PC-9 (cell line): ENCODE data around the gene EWSR1. TPM values are rescaled to one million over a fixed set of nuclear protein-coding genes. Genes with fewer than 3 reads are reported as not detected.

Experiments
- BruUV-seq: library from RNA; stranded (reverse); fragments of 400-500 nt; replicated peaks from 2 replicates; lab custom pipeline; 2021; lab: Mats Ljungman, UMichigan
- CTCF ChIA-PET: fragments of 300-600 bp; sonication (Branson Sonifier 250); formaldehyde crosslinking; loops from one replicate; lab custom pipeline; 2022; ENCODE audit warnings: antibody characterized with exemption; lab: Charles Lee
- POLR2A ChIA-PET: fragments of 300-600 bp; sonication (Branson Sonifier 250); formaldehyde crosslinking; loops from one replicate; lab custom pipeline; 2022; ENCODE audit warnings: antibody characterized with exemption; ENCODE audit not compliant: unreplicated experiment; lab: Charles Lee
- DNase-seq, 2 experiments: peaks; one replicate each; pipeline versions ENCODE4 v3.0.0 to v3.0.0-alpha.2; 2015 to 2022; ENCODE audit warnings: mixed read lengths in 1 of 2
- H2AFZ ChIP-seq: fragments of 200-600 bp; sonication (generic); 2 replicates; pipeline ENCODE4 v1.8.1; 2017; ENCODE audit warnings: antibody characterized with exemption
- H3F3A ChIP-seq: fragments of 200-600 bp; sonication (generic); 2 replicates; pipeline ENCODE4 v1.8.1; 2017; ENCODE audit warnings: antibody characterized with exemption, mild to moderate bottlenecking, low read depth; ENCODE audit not compliant: insufficient read depth
- H3K27ac ChIP-seq: fragments of 200-600 bp; sonication (generic); 2 replicates; pipeline ENCODE4 v1.6.1; 2016; ENCODE audit warnings: mixed run types
- H3K27me3 ChIP-seq: fragments of 200-600 bp; sonication (generic); 2 replicates; pipeline ENCODE4 v1.6.1; 2016; ENCODE audit warnings: low read depth, mixed run types; ENCODE audit not compliant: insufficient read depth
- H3K36me3 ChIP-seq: fragments of 200-600 bp; sonication (generic); 2 replicates; pipeline ENCODE4 v1.6.1; 2016; ENCODE audit warnings: low read depth, mixed run types
- H3K4me1 ChIP-seq: fragments of 200-600 bp; sonication (generic); replicated peaks from 2 replicates; pipeline ENCODE4 v1.6.1; 2016; ENCODE audit warnings: mixed run types; ENCODE audit not compliant: insufficient read depth
- H3K4me2 ChIP-seq: fragments of 200-600 bp; sonication (generic); 2 replicates; pipeline ENCODE4 v1.6.1; 2017; ENCODE audit warnings: mixed run types
- H3K4me3 ChIP-seq: fragments of 200-600 bp; sonication (generic); 2 replicates; pipeline ENCODE4 v1.6.1; 2016; ENCODE audit warnings: mixed run types
- H3K79me2 ChIP-seq: fragments of 200-600 bp; sonication (generic); 2 replicates; pipeline ENCODE4 v1.6.1; 2017; ENCODE audit warnings: low read depth, mixed run types
- H3K9me2 ChIP-seq: fragments of 200-600 bp; sonication (generic); 2 replicates; pipeline ENCODE4 v1.8.1; 2017; ENCODE audit warnings: mild to moderate bottlenecking; ENCODE audit not compliant: insufficient read depth
- H3K9me3 ChIP-seq: fragments of 200-600 bp; sonication (generic); 2 replicates; pipeline ENCODE4 v1.8.1; 2016; ENCODE audit warnings: low read depth; ENCODE audit not compliant: insufficient read depth
- H4K20me1 ChIP-seq: fragments of 200-600 bp; sonication (generic); 2 replicates; pipeline ENCODE4 v1.8.1; 2017; ENCODE audit not compliant: insufficient read depth
- CTCF ChIP-seq: fragments of 200-600 bp; sonication (generic); conservative IDR thresholded peaks from 2 replicates; pipeline ENCODE4 v1.6.1; 2017; ENCODE audit warnings: mixed run types, antibody characterized with exemption, mild to moderate bottlenecking, moderate library complexity
- EZH2 ChIP-seq: fragments of 200-600 bp; sonication (generic); IDR thresholded peaks from 2 replicates; pipeline ENCODE4 v1.8.0; 2017; ENCODE audit warnings: antibody characterized with exemption, low read depth
- intact Hi-C: fragments of 100-400 bp; cut with micrococcal nuclease; formaldehyde crosslinking; loops from one replicate; pipeline ENCODE4 v1.10.0; 2022; ENCODE audit not compliant: unreplicated experiment
- total RNA-seq: library from RNA; stranded (reverse); gene quantifications from 2 replicates; pipeline ENCODE4 v1.2.3, GENCODE V29; 2021

Gene EWSR1
- total RNA-seq, 1 experiment from 2014 or later, result 200 TPM

DNA sequence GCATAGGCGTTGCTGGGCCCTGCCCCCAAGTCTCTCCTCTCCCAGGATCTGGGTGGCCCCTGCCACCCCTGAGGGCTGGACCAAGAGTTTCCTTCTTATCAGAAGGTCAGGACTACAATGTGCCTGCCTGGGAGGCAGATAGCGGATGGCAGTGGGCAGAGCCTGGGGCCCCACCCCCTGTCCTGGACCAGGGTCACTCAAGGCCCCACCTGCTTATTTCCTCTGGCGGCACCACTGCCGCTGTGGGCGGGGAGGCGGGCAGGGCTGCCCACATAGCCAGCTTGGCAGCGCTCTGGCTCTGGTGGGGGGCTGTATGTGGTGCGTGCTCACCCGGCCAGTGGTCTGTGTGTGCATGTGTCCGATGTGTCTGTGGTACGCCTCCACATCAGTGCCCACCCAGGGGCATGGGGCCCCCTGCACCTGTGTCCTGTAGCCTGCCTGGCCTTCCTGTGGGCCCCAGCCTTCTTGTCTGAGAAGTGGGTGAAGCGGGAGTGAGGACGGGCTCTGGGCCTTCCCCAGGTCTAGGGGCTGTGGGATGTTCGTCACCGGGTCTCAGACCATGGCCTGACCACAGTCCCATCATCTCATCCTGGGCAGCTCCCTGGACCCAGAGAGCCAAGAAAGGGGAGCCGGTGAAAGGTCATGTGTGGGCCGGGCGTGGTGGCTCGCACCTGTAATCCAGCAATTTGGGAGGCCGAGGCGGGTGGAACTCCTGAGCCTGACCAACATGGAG is 41.4 kb downstream of the EWSR1 start:
- intact Hi-C loops, result loop anchor here (10.0 kb wide), 1 partner anchor 75 kb away; the partner anchor contains the start of gene AP1B1
- H4K20me1 ChIP-seq, result no peaks in the 10 kb centered on the region
- no peak overlapping the region for H3K4me2 ChIP-seq
- DNase-seq, result no peak
- H3K9me2 ChIP-seq, result no peaks in the 10 kb centered on the region
- H3K27me3 ChIP-seq, result no peaks in the 10 kb centered on the region
- peaks cover 28% of the 10 kb centered on the region for H3K4me1 ChIP-seq
- TF ChIP-seq EZH2 (no peak), CTCF (no peak)
- no peak overlapping the region for H3K27ac ChIP-seq
- BruUV-seq, result no TSS peak
- H3F3A ChIP-seq, result peaks cover 26% of the 10 kb centered on the region; the same call in 1 of the 2 replicates
- CTCF ChIA-PET, result interaction anchor here (0.6 kb wide), 1 partner anchor 47 kb away, joined by 10 read pairs; no protein-coding TSS in a partner anchor
- POLR2A ChIA-PET, result no interaction called here
- no peak overlapping the region for H2AFZ ChIP-seq
- 0 out of 2 replicates have a peak, but pooled peaks cover 7% of the 10 kb centered on the region for H3K79me2 ChIP-seq
- H3K4me3 ChIP-seq, result no peak overlapping the region
- no peaks in the 10 kb centered on the region for H3K9me3 ChIP-seq
- no peaks in the 10 kb centered on the region for H3K36me3 ChIP-seq

- H3K9me2 ChIP-seq, result no peaks in the 10 kb centered on the region
- no peak for DNase-seq
- BruUV-seq, result no TSS peak
- intact Hi-C loops, result no loop called here
- no peak overlapping the region for H2AFZ ChIP-seq
- CTCF ChIA-PET, result interaction anchor here (0.6 kb wide), 1 partner anchor 48 kb away, joined by 10 read pairs; no protein-coding TSS in a partner anchor
- H3K27ac ChIP-seq, result no peak overlapping the region
- POLR2A ChIA-PET, result interaction anchor here (0.7 kb wide), 1 partner anchor 34 kb away, joined by 3 read pairs; no protein-coding TSS in a partner anchor
- H3K4me1 ChIP-seq, result peaks cover 28% of the 10 kb centered on the region
- TF ChIP-seq CTCF (no peak), EZH2 (no peak)
- H3K4me2 ChIP-seq, result peak overlapping the region; percentile 37; the same call in 1 of the 2 replicates
- H3F3A ChIP-seq, result peaks cover 24% of the 10 kb centered on the region; the same call in 1 of the 2 replicates
- no peaks in the 10 kb centered on the region for H3K9me3 ChIP-seq
- H3K4me3 ChIP-seq, result no peak overlapping the region
- H3K27me3 ChIP-seq, result no peaks in the 10 kb centered on the region
- H3K79me2 ChIP-seq, result 0 out of 2 replicates have a peak, but pooled peaks cover 7% of the 10 kb centered on the region
- no peaks in the 10 kb centered on the region for H4K20me1 ChIP-seq
- no peaks in the 10 kb centered on the region for H3K36me3 ChIP-seq
Observed at GRCh38 chr22:29310065-29310862, 42.2 kb downstream of the EWSR1 start.

GRCh38 chr22:29310863-29311339 is 42.8 kb downstream of the EWSR1 start:
- no TSS peak for BruUV-seq
- H3K4me3 ChIP-seq, result no peak overlapping the region
- no peak overlapping the region for H2AFZ ChIP-seq
- CTCF ChIA-PET, result no interaction called here
- H4K20me1 ChIP-seq, result no peaks in the 10 kb centered on the region
- H3K27ac ChIP-seq, result no peak overlapping the region
- POLR2A ChIA-PET, result interaction anchor here (0.7 kb wide), 1 partner anchor 33 kb away, joined by 3 read pairs; no protein-coding TSS in a partner anchor
- H3K27me3 ChIP-seq, result no peaks in the 10 kb centered on the region
- intact Hi-C loops, result loop anchor here (1.0 kb wide), 1 partner anchor 33 kb away; no protein-coding TSS in a partner anchor
- 0 out of 2 replicates have a peak, but pooled peaks cover 7% of the 10 kb centered on the region for H3K79me2 ChIP-seq
- H3F3A ChIP-seq, result peaks cover 18% of the 10 kb centered on the region; the same call in 1 of the 2 replicates
- peak; percentile 84 to 93 for DNase-seq
- no peaks in the 10 kb centered on the region for H3K36me3 ChIP-seq
- H3K9me2 ChIP-seq, result no peaks in the 10 kb centered on the region
- no peaks in the 10 kb centered on the region for H3K9me3 ChIP-seq
- H3K4me2 ChIP-seq, result peak overlapping the region; percentile 37; the same call in 1 of the 2 replicates
- peaks cover 28% of the 10 kb centered on the region for H3K4me1 ChIP-seq
- TF ChIP-seq CTCF, result no peak
- no peak for TF ChIP-seq EZH2
